Activated T-helper 2 cell treated with anti-CD3 and anti-CD28 coated beads, Interferon-gamma antibody, Interleukin-2, Interleukin-4, amounts not matched to agents 10 μg/mL and 5 μg/mL and 100 μg/mL, durations not matched to agents 14 hours and 24 hours and 36 hours (primary cell): ENCODE results near the gene SFR1. TPM values are rescaled to one million over a fixed set of nuclear protein-coding genes. Genes with fewer than 3 reads are reported as not detected.
A peak's percentile ranks its signal among the peaks of the same experiment; 100 is the strongest.

Source experiments
- DNase-seq: peaks from one replicate; pipeline ENCODE4 v3.0.0; 2021; ENCODE audit warnings: low spot score
- H3K27ac Mint-ChIP-seq: one replicate; pipeline ENCODE4 v1.8.0; 2021; ENCODE audit warnings: mixed read lengths
- H3K27me3 Mint-ChIP-seq: one replicate; pipeline ENCODE4 v1.8.0; 2021; ENCODE audit warnings: low read depth, mixed read lengths
- H3K36me3 Mint-ChIP-seq: one replicate; pipeline ENCODE4 v1.8.0; 2021; ENCODE audit warnings: low read depth, mixed read lengths
- H3K4me1 Mint-ChIP-seq: one replicate; pipeline ENCODE4 v1.8.0; 2021; ENCODE audit warnings: low read depth, mixed read lengths
- H3K4me3 Mint-ChIP-seq: one replicate; pipeline ENCODE4 v1.8.0; 2021; ENCODE audit warnings: low read depth, mild to moderate bottlenecking, moderate library complexity, mixed read lengths
- H3K9me3 Mint-ChIP-seq: one replicate; pipeline ENCODE4 v1.8.0; 2021; ENCODE audit warnings: mixed read lengths
- intact Hi-C: fragments of 100-400 bp; cut with micrococcal nuclease; formaldehyde crosslinking; loops from one replicate; pipeline ENCODE4 v1.15.1; 2023
- total RNA-seq: library from RNA; stranded (reverse); gene quantifications from 2 replicates; pipeline ENCODE4 v1.2.3, GENCODE V29; 2022

Gene SFR1
- 11.7 and 12.0 TPM in 2 replicates for total RNA-seq

DNA sequence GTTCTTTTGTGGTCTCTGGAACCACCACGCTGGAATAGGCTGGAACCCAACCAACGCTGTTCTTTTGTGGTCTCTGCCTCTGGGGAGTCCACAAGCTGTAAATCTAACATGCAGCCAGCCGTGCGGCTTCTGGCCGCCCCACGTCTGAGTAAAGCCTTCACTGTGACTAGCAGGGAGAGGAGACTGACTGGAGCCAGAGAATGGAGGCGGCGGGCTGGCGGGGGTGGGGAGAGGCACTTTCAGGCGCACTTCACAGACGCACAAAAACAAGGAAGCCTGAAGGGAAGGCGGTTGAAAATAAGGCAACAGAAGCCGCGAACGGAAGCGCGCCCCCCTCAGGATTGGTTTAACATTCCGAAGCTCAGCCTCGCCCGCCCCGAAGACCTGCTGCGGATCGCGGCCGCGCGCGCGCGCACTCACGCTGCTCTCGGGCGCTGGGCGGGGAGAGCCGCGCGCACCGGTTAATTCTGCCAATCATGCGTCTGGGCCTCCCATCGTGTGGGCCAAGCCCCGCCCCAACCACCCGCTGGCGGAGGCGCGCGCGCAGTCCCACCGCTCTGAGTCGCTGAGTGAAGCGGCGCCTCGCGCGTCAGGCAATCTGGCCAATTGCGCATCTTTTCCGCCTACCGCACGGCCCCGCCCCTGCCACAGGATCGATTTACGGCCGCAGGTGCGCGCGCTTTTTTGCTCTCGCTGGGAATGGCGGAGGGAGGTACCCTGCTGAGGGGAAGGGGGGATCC is at the start of gene SFR1:
Gene SFR1 (plus strand): TSS at position 687 of the 740 bp plus-strand sequence. CDS start 13 bp downstream, at position 700.
- H3K27me3 Mint-ChIP-seq: peaks cover 11% of the 10 kb centered on the region
- H3K4me1 Mint-ChIP-seq: peaks cover 40% of the 10 kb centered on the region
- H3K4me3 Mint-ChIP-seq: peak within 1 kb of the TSS; percentile 90
- intact Hi-C loops: loop anchor here (1.0 to 5.0 kb wide), 9 partner anchors 11 to 364 kb away; partner anchors contain the start of genes CFAP43, GSTO2, ITPRIP and SLK
- no peaks in the 10 kb centered on the region for H3K9me3 Mint-ChIP-seq
- peak within 1 kb of the TSS; percentile 99 for H3K27ac Mint-ChIP-seq
- peak; percentile 99 for DNase-seq
- H3K36me3 Mint-ChIP-seq: peaks cover 26% of the 10 kb centered on the region

DNA sequence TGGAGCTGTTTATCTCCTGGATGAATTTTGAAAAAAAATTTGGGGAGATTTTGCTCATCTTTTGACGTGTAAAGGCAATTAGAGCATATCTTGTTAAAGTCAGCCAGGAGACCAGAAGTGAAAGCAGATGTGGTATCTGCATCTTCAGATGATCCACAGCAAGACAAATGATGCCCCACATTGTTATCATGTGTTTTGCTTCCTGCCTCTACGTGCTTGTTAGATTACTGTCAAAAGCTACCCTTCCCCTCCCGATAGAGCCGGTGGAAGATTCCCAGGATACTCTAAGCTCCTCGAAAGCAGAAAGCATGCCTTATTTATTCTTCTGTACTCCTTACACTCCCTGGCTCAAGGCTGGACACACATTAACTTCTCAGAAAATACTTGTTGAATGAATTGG is 49.2 kb upstream of the SFR1 start:
- DNase-seq: no peak
- Mint-ChIP-seq H3K36me3 (no peaks in the 10 kb centered on the region), H3K9me3 (no peaks in the 10 kb centered on the region), H3K27me3 (peaks cover 9% of the 10 kb centered on the region), H3K4me1 (no peaks in the 10 kb centered on the region), H3K27ac (no peak overlapping the region), H3K4me3 (no peak overlapping the region)
- intact Hi-C loops: no loop called here

DNA sequence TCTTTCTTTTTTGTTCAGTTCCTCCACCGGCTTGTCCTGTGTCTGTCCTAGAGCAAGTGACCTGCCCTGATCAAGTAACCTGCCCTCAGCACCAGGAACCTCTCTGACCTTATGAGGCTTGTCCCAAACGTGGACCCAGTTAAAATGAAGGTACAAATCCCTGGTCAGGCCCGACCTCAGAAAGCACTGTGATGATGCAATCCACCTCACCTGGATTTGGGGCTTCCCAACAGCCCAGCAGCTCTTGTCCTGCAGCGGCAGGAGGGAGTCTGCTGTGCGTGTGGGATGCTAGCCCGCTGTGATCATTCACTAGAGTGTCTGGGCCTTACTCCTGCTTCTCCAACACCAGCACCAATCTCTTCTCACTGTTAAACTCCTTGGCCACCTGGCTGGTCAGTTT is 47.5 kb upstream of the SFR1 start:
- intact Hi-C loops: no loop called here
- DNase-seq: no peak
- H3K4me3 Mint-ChIP-seq: no peak overlapping the region
- no peaks in the 10 kb centered on the region for H3K4me1 Mint-ChIP-seq
- H3K27ac Mint-ChIP-seq: no peak overlapping the region
- H3K27me3 Mint-ChIP-seq: peaks cover 2% of the 10 kb centered on the region
- no peaks in the 10 kb centered on the region for H3K36me3 Mint-ChIP-seq
- H3K9me3 Mint-ChIP-seq: no peaks in the 10 kb centered on the region

DNA sequence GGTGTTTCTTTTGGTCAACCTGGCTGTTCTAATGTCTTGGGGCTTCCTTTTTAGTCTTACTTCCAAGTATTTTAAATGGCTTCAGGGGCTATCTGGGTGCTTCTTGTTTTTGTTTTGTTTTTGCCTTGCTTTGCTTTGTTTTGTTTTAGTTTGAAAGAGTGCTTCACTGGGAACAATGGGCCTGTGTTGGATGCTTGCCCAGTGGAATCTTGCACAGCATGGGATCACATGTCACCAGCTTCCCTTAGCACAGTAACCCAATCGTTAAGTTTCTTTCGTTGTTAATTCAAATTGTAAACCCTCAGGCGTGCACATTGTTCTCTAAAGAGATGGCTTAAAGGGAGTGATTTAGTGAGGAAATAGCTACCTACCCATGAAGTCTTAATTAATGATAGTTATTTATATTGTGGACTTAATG is 45.2 kb upstream of the SFR1 start:
- Mint-ChIP-seq H3K4me1 (no peaks in the 10 kb centered on the region), H3K27me3 (peaks cover 5% of the 10 kb centered on the region), H3K4me3 (no peak overlapping the region), H3K9me3 (no peaks in the 10 kb centered on the region), H3K36me3 (no peaks in the 10 kb centered on the region), H3K27ac (no peak overlapping the region)
- intact Hi-C loops: no loop called here
- no peak for DNase-seq

- no peak for DNase-seq
- Mint-ChIP-seq H3K27me3 (peaks cover 5% of the 10 kb centered on the region), H3K36me3 (no peaks in the 10 kb centered on the region)
Measured at GRCh38 chr10:104077247-104077646, 44.7 kb upstream of the SFR1 start.

DNA sequence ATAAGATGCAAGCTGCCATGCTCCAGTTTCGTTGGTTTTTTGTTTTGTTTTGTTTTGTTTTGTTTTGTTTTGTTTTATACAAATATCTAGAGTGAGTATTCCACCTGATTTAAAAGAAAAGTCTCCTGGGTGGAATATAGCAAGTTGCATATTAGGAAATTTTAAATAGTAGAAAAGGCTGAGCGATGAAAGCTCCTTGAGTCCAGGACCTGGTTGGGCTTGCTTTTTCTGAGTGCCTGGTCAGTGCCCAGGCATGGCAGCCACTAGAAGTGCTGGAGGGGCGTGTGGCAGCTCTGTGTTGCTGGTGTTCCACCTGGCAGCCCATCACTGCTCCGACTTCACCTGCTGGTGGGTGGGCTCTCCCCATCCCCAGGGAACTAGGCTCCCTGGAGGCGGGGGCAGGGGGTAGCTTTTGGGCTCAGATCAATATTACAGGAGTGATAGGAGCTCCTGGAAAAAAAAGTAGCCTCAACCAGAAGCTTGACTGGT is 44.3 kb upstream of the SFR1 start:
- intact Hi-C loops: no loop called here
- no peak overlapping the region for H3K4me3 Mint-ChIP-seq
- H3K4me1 Mint-ChIP-seq: no peaks in the 10 kb centered on the region
- no peak for DNase-seq
- H3K27ac Mint-ChIP-seq: no peak overlapping the region
- no peaks in the 10 kb centered on the region for H3K9me3 Mint-ChIP-seq
- H3K27me3 Mint-ChIP-seq: peaks cover 5% of the 10 kb centered on the region
- no peaks in the 10 kb centered on the region for H3K36me3 Mint-ChIP-seq

More at GRCh38 chr10:104077247-104077646, 44.7 kb upstream of the SFR1 start:
- intact Hi-C loops: no loop called here
- no peak overlapping the region for H3K27ac Mint-ChIP-seq
- H3K4me1 Mint-ChIP-seq: no peaks in the 10 kb centered on the region
- no peak overlapping the region for H3K4me3 Mint-ChIP-seq
- no peaks in the 10 kb centered on the region for H3K9me3 Mint-ChIP-seq

DNA sequence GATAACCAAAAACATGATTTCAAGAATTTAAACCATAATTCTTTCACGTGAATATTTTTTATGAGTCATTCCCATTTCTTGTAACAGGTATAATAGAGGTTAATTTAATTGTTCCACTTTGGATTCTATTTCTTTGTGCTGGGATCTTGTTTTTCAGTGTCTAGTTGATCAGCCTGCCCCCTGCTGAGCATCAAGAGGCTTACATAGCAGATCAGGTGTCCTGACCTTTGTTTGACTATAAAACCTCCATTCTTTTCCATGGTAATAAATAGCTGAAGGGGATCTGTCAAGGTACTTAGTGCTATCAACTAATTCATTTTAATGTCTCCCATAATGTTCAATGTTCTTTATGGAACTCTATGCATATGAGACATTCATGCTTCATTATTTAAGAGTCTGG is 41.2 kb upstream of the SFR1 start:
- Mint-ChIP-seq H3K36me3 (no peaks in the 10 kb centered on the region), H3K27me3 (peaks cover 11% of the 10 kb centered on the region), H3K27ac (no peak overlapping the region), H3K4me1 (no peaks in the 10 kb centered on the region), H3K9me3 (no peaks in the 10 kb centered on the region), H3K4me3 (no peak overlapping the region)
- intact Hi-C loops: loop anchor here (2.0 kb wide), 1 partner anchor 192 kb away; no protein-coding TSS in a partner anchor
- DNase-seq: no peak

DNA sequence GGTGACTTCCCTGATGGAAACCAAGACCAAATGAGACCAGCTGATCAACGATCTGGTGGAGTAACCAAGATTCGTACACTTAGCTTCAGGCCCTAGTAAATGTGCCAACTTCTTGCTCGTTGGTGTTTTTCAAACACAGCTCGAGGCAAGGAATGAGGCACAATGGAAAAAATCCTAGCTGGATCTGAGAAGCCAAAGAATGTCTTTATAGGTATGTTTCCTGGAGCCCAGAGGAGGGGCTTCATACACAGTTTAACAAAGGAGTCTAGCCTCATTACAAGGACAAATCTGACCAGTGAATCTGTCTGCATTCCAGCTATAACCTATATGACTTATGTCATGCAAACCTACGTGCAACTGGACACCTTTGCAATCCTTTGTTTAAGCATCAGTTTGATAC is 40.0 kb upstream of the SFR1 start:
- Mint-ChIP-seq H3K4me1 (no peaks in the 10 kb centered on the region), H3K4me3 (no peak overlapping the region), H3K9me3 (no peaks in the 10 kb centered on the region), H3K27ac (no peak overlapping the region), H3K27me3 (peaks cover 11% of the 10 kb centered on the region), H3K36me3 (no peaks in the 10 kb centered on the region)
- intact Hi-C loops: loop anchor here (2.0 kb wide), 1 partner anchor 193 kb away; no protein-coding TSS in a partner anchor
- DNase-seq: no peak

DNA sequence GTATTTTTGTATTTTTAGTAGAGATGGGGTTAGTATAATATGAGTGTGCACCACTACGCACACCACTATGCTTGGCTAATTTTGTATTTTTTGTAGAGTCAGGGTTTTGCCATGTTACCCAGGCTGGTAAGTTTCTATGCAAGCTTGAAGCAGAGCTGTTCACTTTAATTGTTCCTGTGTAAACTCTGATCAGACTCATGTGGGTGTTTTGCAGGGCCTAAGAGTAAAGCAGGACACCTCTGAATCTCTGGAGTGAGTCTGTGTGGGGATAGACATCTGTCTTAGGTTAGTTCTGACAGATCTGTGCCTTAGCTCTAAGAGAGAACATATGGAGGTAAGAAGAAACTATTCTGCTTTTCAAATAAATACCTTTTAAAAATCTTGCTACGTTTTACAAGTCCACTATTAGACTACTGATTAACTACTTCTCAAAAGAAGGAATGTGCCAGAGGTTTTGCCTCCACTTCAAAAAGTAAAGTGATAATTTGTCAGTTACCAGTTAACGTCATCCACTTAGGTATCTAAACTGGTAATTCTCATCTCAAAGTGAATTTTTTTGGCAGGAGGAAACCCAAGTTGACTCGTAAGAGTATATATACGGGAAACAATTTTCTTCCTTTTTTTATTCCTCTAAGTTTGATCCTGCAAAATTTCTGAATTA is 37.4 kb upstream of the SFR1 start:
- Mint-ChIP-seq H3K27ac (no peak overlapping the region), H3K36me3 (no peaks in the 10 kb centered on the region), H3K9me3 (no peaks in the 10 kb centered on the region), H3K4me1 (no peaks in the 10 kb centered on the region), H3K27me3 (peaks cover 14% of the 10 kb centered on the region), H3K4me3 (no peak overlapping the region)
- DNase-seq: no peak
- intact Hi-C loops: no loop called here

DNA sequence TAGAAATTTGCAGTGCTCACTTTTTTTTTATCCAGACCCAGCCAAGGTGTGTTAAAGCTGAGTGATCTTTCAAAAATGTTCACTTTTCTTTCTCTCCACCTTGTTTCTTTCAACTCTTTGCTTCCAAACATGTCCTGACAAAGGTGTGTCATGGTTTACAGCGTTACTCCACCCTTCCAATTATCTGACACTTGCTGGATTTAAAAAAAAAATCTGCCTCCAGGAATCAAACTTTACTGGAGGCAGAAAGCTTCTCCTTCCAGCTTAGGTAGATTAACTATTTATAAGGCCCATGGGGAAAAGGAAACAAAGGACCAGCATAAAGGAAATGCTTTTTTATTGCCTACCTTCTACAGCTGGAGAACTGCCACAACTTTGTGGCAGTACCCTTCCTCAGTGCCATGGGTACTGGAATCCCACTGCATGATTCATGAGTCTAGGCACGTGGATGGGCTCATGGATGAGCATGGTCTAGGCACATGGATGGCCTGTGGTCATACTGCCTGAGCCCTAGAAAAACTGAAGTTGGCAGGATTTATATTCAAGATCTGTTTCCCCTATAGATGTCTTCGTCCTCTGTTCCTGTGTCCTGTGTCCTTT is 36.1 kb upstream of the SFR1 start, which contains the start of gene COL17A1:
Gene COL17A1 (minus strand): TSS at position 80 of the 600 bp plus-strand sequence. CDS start 5,207 bp downstream, outside the sequence.
- Mint-ChIP-seq H3K36me3 (no peaks in the 10 kb centered on the region), H3K4me3 (no peak within 1 kb of the TSS), H3K27ac (no peak within 1 kb of the TSS), H3K4me1 (no peaks in the 10 kb centered on the region), H3K9me3 (no peaks in the 10 kb centered on the region), H3K27me3 (peaks cover 11% of the 10 kb centered on the region)
- intact Hi-C loops: no loop called here
- no peak for DNase-seq

DNA sequence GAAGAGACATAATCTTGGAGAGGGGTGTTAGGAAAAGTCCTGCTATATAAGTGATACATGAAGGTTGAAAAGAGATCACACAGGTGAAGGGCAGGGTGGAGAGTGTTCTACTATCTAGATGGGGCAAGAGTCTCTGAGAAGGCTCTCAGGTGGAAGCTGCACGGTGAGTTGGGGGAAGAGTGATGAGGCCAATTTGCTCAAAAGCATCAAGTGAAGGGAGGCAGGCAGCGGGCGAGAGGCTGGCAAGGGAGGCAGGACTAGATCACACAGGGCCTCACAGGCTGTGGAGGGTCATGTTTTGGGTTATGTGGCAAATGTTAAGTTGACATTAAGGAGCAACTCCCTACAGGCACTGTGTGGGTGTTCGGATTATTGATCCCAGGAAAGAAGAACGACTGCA is 33.7 kb upstream of the SFR1 start:
- Mint-ChIP-seq H3K27ac (no peak overlapping the region), H3K4me1 (no peaks in the 10 kb centered on the region), H3K36me3 (no peaks in the 10 kb centered on the region), H3K27me3 (peaks cover 11% of the 10 kb centered on the region), H3K4me3 (no peak overlapping the region), H3K9me3 (no peaks in the 10 kb centered on the region)
- no peak for DNase-seq
- intact Hi-C loops: no loop called here

GRCh38 chr10:104089621-104090020 is 32.4 kb upstream of the SFR1 start:
- Mint-ChIP-seq H3K4me1 (peaks cover 5% of the 10 kb centered on the region), H3K27me3 (peaks cover 9% of the 10 kb centered on the region), H3K27ac (no peak overlapping the region), H3K36me3 (no peaks in the 10 kb centered on the region), H3K4me3 (no peak overlapping the region), H3K9me3 (no peaks in the 10 kb centered on the region)
- no peak for DNase-seq
- intact Hi-C loops: no loop called here

DNA sequence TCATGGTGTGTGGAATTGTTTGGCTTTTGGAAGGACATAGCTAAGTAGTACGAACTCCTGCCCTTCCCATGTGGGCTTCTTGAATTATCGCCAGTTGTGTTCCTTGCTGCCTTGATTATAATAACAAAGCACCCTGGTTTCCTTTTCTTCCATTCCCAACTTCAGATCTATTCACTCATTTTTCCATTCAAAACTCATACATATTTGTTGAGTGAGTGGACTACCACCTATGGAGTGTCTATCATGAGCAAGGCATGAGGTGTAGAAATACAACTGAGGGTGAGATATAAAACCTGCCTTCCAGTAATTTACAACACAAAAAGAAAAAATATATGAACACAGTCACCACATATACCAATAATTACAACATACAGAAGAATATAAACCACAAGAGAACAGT is 31.4 kb upstream of the SFR1 start:
- Mint-ChIP-seq H3K4me1 (peaks cover 5% of the 10 kb centered on the region), H3K27me3 (peaks cover 5% of the 10 kb centered on the region), H3K27ac (no peak overlapping the region), H3K4me3 (no peak overlapping the region), H3K9me3 (no peaks in the 10 kb centered on the region), H3K36me3 (no peaks in the 10 kb centered on the region)
- no peak for DNase-seq
- intact Hi-C loops: no loop called here
